ENCODE measurements around the gene PSTPIP1. TPM values are rescaled to one million over a fixed set of nuclear protein-coding genes. Genes with fewer than 3 reads are reported as not detected.

The PSTPIP1 gene
- total RNA-seq, 6 donors from 2014 or later, result 7.0 to 69.1 (median 20.2) TPM

DNA sequence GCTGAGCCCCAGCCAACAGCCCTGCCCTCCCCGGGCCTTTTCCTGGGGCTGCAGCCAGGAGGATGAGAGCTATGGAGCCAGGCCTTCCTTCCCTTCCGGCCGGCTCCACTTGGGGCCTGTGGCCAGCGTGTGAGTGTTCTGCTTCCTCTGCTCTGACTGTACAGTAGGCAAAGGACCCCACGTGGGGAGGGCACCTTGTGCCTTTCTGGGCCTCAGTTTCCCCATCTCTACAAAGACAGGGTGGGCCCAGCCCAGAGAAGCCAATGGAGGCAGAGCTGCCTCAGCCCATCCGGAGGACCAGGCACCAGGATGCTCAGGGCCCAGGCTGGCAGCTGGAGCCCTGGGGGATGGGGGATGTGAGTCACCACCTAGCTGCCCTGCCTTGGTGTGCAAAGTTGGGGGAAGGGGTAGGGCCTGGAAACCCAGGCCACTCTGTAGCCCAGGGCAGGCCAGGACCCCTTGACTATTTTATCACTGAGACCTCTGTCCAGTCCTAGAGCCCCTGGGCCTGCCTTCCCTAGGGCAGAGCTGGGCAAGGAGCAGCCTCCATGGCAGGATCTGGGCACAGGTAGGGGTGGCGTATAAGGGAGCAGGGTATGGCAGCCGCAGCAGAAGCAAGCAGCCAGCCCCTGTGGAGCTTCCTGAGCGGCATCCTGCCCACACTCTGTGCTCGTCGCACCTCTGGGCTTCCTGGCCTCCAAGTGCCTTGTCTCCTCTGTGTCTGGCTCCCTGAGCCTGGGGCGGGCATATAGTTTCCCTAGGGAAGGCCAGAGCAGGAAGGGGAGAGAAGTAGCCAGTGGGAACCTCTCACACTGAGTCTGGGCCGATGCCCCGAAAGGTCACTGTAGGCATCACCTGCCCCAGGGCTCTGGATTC lies 1.8 kb downstream of the PSTPIP1 start:
- DNase-seq (peak in 1 of 2 donors; percentile 67), ATAC-seq (ENCODE audit: low FRiP score in 2 of 2) (peak; percentile 31 to 48)
- H3K27ac ChIP-seq, result peak overlapping the region; percentile 69 to 89 (median 84)
- H3K9me3 ChIP-seq, result no peaks in the 10 kb centered on the region
- 77 to 95% methylated on average over 4 to 11 of the region's 14 CpGs for WGBS, 2 donors
- TF ChIP-seq EP300 (IDR thresholded peaks at IDR 0.05) (no peak), CTCF (IDR thresholded peaks at IDR 0.05) (no peak), POLR2AphosphoS5 (IDR thresholded peaks at IDR 0.05) (no peak), POLR2A (IDR thresholded peaks at IDR 0.05) (no peak)
- no peaks in the 10 kb centered on the region for H3K36me3 ChIP-seq
- peaks cover 0 to 43% (median 19%) of the 10 kb centered on the region in 4 donors for H3K4me1 ChIP-seq
- no peaks in the 10 kb centered on the region for H3K27me3 ChIP-seq
- H3K4me3 ChIP-seq, result peak overlapping the region in 3 of 4 donors; percentile 29 to 54 (median 48)

- 75 to 85% methylated on average over 8 of the region's 8 CpGs for WGBS, 2 donors
- H3K36me3 ChIP-seq, result no peaks in the 10 kb centered on the region
- peaks cover 0 to 44% (median 23%) of the 10 kb centered on the region in 4 donors for H3K4me1 ChIP-seq
- no peak overlapping the region for H3K4me3 ChIP-seq
- ATAC-seq (ENCODE audit: low FRiP score in 2 of 2) (no peak), DNase-seq (no peak)
- no peaks in the 10 kb centered on the region for H3K27me3 ChIP-seq
- TF ChIP-seq POLR2A (IDR thresholded peaks at IDR 0.05) (no peak), EP300 (IDR thresholded peaks at IDR 0.05) (no peak), CTCF (IDR thresholded peaks at IDR 0.05) (no peak), POLR2AphosphoS5 (IDR thresholded peaks at IDR 0.05) (no peak)
- no peaks in the 10 kb centered on the region for H3K9me3 ChIP-seq
- H3K27ac ChIP-seq, result peak overlapping the region in 1 of 4 donors; percentile 4
These were observed 3.8 kb downstream of the PSTPIP1 start for GRCh38 chr15:76998663-76999285.

DNA sequence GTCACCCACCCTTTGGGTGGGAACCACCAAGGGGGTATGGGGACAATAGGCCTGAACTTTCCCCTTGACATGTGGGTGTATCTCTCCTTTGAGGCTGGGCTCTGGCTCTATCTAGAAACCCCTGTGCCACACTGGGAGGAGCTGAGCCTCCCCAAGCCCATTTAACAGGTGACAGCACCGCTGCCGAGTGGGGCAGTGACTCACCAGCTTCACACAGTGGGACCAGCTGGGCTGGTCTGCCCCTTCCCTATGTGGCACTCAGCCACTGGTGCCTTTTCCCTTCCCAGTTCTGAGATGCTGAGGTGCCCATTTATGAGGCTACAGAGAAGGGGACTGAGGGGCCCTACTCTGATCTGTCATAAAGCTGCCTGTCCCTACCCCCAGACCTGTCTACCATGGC lies 5.1 kb downstream of the PSTPIP1 start:
- ATAC-seq (ENCODE audit: low FRiP score in 2 of 2) (no peak), DNase-seq (no peak)
- Histone ChIP-seq H3K27me3 (no peaks in the 10 kb centered on the region), H3K4me3 (no peak overlapping the region), H3K4me1 (peaks cover 0 to 41% (median 23%) of the 10 kb centered on the region in 4 donors), H3K36me3 (no peaks in the 10 kb centered on the region), H3K9me3 (no peaks in the 10 kb centered on the region), H3K27ac (no peak overlapping the region)
- TF ChIP-seq EP300 (IDR thresholded peaks at IDR 0.05), result no peak
- TF ChIP-seq POLR2A (IDR thresholded peaks at IDR 0.05), result no peak
- TF ChIP-seq POLR2AphosphoS5 (IDR thresholded peaks at IDR 0.05), result no peak
- no peak for TF ChIP-seq CTCF (IDR thresholded peaks at IDR 0.05)
- 78% methylated on average over 2 of the region's 2 CpGs; no CpG with 5 or more reads in 1 of the 2 donors for WGBS, 2 donors

- H3K27ac ChIP-seq, result peak overlapping the region in 1 of 4 donors; percentile 4
- WGBS, 2 donors, result 64 to 86% methylated on average over 3 to 4 of the region's 4 CpGs
- H3K27me3 ChIP-seq, result no peaks in the 10 kb centered on the region
- no peaks in the 10 kb centered on the region for H3K36me3 ChIP-seq
- H3K9me3 ChIP-seq, result no peaks in the 10 kb centered on the region
- no peak for TF ChIP-seq EP300 (IDR thresholded peaks at IDR 0.05)
- TF ChIP-seq POLR2AphosphoS5 (IDR thresholded peaks at IDR 0.05), result no peak
- TF ChIP-seq CTCF (IDR thresholded peaks at IDR 0.05), result no peak
- TF ChIP-seq POLR2A (IDR thresholded peaks at IDR 0.05), result no peak
- DNase-seq, result no peak
- H3K4me3 ChIP-seq, result no peak overlapping the region
- H3K4me1 ChIP-seq, result peaks cover 0 to 34% (median 20%) of the 10 kb centered on the region in 4 donors
- no peak for ATAC-seq (ENCODE audit: low FRiP score in 2 of 2)
These were observed 6.4 kb downstream of the PSTPIP1 start for GRCh38 chr15:77001351-77001750.
